GM19240 (cell line): ENCODE results near the gene RC3H1.

ENCODE experiments used
- DNase-seq: peaks from one replicate; pipeline ENCODE4 v3.0.0; 2011; ENCODE audit warnings: low spot score; ENCODE audit not compliant: insufficient read length

The RC3H1 gene

DNA sequence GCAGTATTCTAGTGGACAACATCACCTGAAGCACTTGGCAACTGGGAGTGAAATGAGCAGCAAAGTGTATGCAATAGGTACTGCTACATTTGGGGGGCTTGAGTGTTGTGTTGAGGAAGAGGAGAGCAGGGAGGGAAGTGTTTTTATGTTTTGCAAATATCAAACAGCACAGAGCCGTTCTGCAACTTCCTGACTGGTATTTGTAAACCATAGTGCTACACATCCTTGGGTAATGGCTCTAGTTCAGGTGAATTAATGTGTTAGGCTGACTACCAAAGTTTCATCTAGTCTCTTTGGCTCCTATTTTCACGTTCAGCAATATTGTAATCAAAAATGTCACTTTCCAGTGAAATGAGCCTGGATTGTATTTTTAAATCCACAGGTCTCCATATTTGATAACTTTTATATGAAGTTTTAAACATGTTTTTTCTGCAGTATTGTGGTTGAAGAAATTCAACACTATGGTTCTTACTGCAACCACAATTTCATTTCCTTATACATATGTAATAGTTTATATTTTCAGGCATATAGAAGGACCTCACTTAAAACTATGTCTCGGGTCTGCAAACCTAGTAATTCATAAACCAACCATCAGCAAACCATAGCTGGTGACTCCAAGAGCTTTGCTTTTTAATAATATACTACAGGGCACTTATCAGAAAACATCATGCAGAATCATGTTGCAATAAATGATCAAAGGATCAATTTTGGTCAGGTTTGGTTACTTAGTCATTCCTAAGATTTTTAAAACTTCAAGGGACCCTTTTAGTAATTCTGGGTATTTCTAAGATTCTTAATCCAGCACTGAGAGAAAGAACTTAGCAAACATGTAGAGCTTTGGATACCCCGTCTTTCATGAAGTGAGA is 135.2 kb downstream of the RC3H1 start:
- DNase-seq = no peak

GRCh38 chr1:173884701-173885100 is 137.5 kb downstream of the RC3H1 start:
- no peak for DNase-seq
